BLaER1 (cell line): ENCODE data around the gene ALDH6A1.
A peak's percentile ranks its signal among the peaks of the same experiment; 100 is the strongest.
"Not testable (repeated sequence)": the region's sequence is repeated elsewhere in the genome, so short reads cannot be mapped to it uniquely, and the experiment has no call there.

Experiments used
- H3K27ac ChIP-seq: shearing (Covaris generic); formaldehyde crosslinking; 2 replicates; pipeline ENCODE4 v1.8.1; 2022
- H3K27me3 ChIP-seq: shearing (Covaris generic); formaldehyde crosslinking; 2 replicates; pipeline ENCODE4 v1.8.1; 2022
- H3K36me3 ChIP-seq: shearing (Covaris generic); formaldehyde crosslinking; 2 replicates; pipeline ENCODE4 v1.8.1; 2022
- H3K4me1 ChIP-seq: shearing (Covaris generic); formaldehyde crosslinking; 2 replicates; pipeline ENCODE4 v1.8.1; 2022
- H3K4me2 ChIP-seq: shearing (Covaris generic); formaldehyde crosslinking; 2 replicates; pipeline ENCODE4 v1.8.1; 2022
- H3K4me3 ChIP-seq: shearing (Covaris generic); formaldehyde crosslinking; 2 replicates; pipeline ENCODE4 v1.8.1; 2022
- H3K9ac ChIP-seq: shearing (Covaris generic); formaldehyde crosslinking; 2 replicates; pipeline ENCODE4 v1.8.1; 2022
- H3K9me3 ChIP-seq: shearing (Covaris generic); formaldehyde crosslinking; 2 replicates; pipeline ENCODE4 v1.8.1; 2022
- H4K20me1 ChIP-seq: shearing (Covaris generic); formaldehyde crosslinking; 2 replicates; pipeline ENCODE4 v1.8.1; 2022
- Cebpa-rat ChIP-seq: shearing (Covaris generic); IDR thresholded peaks from 2 replicates; pipeline ENCODE4 v1.8.1; 2022

ALDH6A1 gene

DNA sequence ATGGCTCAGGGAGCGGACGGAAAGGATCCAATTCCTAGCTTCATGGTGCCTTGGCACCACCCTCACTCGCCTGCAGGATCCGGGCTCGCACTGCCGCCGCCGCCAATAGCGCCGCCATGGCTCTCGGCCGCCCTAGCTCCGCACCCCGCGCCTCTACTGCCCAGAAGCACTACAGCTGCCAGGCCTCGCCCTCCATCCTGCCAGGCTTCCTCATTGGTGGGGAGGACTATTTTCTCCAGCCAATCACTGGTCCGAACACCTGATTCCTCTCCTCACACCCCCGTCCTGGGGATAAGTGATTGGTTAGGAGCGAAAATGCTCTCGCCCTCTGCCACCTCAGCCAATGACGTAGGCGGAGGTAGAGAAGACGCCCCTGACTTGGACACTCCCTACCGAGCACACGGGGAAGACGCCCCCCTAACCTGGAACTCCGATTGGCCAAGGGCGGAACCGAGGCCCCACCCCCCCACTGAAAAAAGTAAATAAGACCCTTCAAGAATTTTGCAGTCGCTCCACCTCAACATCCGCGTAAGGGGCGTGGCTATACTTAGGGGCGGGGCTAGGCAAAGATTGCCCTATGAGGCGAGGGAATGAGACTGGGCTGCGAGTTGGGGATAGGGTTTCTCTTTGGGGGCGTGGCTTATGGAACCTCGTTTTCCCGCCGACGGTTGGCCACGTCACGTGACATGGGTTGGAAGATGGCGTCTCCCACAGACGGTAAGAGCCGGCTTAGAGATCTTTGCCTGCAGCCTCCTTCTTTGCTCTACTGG is at the start of gene ALDH6A1, which contains the start of gene LIN52:
TSS of gene ALDH6A1 (minus strand) at position 177 of the 770 bp plus-strand sequence. CDS start at position 118, 59 bp downstream.
TSS of gene LIN52 (plus strand) at position 680 of the 770 bp plus-strand sequence. CDS start at position 699, 19 bp downstream.
- Histone ChIP-seq H3K27ac (peak within 1 kb of the TSS; percentile 84), H3K4me3 (peak within 1 kb of the TSS; percentile 87), H3K27me3 (no peaks in the 10 kb centered on the region), H3K4me2 (peak within 1 kb of the TSS; percentile 99), H4K20me1 (no peaks in the 10 kb centered on the region), H3K9me3 (no peaks in the 10 kb centered on the region), H3K4me1 (peaks cover 29% of the 10 kb centered on the region), H3K36me3 (no peaks in the 10 kb centered on the region), H3K9ac (peak within 1 kb of the TSS; percentile 93)
- TF ChIP-seq Cebpa-rat, result no peak

GRCh38 chr14:74127634-74128033 is 43.4 kb upstream of the ALDH6A1 start:
- Histone ChIP-seq H4K20me1 (no peaks in the 10 kb centered on the region), H3K4me1 (no peaks in the 10 kb centered on the region), H3K36me3 (no peaks in the 10 kb centered on the region), H3K27me3 (no peaks in the 10 kb centered on the region), H3K4me3 (no peak overlapping the region), H3K4me2 (no peak overlapping the region), H3K9me3 (peaks cover 5% of the 10 kb centered on the region), H3K9ac (no peak overlapping the region), H3K27ac (no peak overlapping the region)
- TF ChIP-seq Cebpa-rat, result no peak

DNA sequence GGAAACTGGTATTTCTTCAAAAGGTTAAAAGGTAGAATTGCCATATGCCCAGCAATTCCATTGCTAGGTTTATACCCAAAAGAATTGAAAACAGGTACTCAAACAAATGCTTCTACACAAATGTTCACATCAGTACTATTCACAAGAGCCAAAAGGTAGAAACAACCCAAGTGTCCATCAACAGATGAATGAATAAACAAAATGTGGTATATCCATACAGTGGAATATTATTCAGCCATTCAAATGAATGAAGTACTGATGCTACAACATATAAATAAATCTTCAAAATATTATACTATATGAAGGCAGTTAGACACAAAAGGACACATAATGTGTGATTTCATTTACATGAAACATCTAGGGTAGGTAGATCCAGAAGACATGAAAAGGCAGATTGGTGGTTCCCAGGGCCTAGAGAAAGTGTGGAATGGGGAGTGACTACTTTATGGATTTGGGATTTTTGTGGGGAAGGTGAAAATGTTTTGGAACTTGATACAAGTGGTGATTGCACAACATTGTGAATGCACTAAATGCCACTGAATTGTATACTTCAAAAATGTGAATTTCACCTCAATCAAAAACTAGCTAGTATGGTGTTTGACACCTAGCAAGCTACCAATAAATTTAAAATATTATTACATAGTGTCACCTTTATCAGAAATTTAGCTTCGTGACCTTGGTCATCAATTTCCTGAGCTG is 42.2 kb upstream of the ALDH6A1 start:
- Histone ChIP-seq H3K4me2 (no peak overlapping the region), H3K9ac (no peak overlapping the region), H3K4me1 (no peaks in the 10 kb centered on the region), H3K36me3 (no peaks in the 10 kb centered on the region), H3K4me3 (no peak overlapping the region), H3K9me3 (peaks cover 5% of the 10 kb centered on the region), H4K20me1 (no peaks in the 10 kb centered on the region), H3K27me3 (no peaks in the 10 kb centered on the region), H3K27ac (no peak overlapping the region)
- no peak for TF ChIP-seq Cebpa-rat

- H3K27ac ChIP-seq, H3K27me3 ChIP-seq, H3K4me3 ChIP-seq, H3K9me3 ChIP-seq, H4K20me1 ChIP-seq, H3K4me2 ChIP-seq, H3K4me1 ChIP-seq, H3K36me3 ChIP-seq, H3K9ac ChIP-seq: not testable (repeated sequence)
Measured at GRCh38 chr14:74125487-74125886, 41.2 kb upstream of the ALDH6A1 start.

DNA sequence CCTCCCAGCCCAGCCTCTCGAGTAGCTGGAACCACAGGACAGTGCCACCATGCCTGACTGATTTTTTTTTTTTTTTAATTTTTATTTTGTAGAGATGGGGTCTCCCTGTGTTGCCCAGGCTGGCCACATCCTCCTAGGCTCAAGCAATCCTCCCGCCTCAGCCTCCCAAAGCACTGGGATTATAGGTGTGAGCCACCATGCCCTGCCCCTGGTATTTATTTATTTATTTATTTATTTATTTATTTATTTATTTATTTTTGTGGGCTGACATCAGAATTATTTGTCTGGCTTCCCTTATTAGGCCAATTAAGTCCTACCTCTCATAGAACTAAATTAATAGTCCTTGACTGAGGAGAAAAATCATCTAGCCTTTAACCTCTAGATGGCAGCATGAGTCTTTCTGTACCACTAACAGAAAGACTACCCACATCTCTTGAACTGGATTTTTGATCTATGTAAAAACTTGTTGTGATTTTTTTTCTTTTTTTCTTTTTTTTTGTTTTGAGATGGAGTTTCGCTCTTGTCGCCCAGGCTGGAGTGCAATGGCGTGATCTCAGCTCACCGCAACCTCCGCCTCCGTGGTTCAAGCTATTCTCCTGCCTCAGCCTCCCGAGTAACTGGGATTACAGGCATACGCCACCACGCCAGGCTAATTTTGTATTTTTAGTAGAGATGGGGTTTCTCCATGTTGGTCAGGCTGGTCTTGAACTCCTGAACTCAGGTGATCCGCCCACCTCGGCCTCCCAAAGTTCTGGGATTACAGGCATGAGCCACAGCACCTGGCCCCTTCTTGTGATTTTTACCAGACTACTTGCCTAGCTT is 27.4 kb upstream of the ALDH6A1 start:
- not testable (repeated sequence) for H3K4me3 ChIP-seq, H3K4me2 ChIP-seq, H3K27ac ChIP-seq, H3K9me3 ChIP-seq, H3K27me3 ChIP-seq, H3K4me1 ChIP-seq, H4K20me1 ChIP-seq, H3K9ac ChIP-seq
- H3K36me3 ChIP-seq, result peaks cover 14% of the 10 kb centered on the region

DNA sequence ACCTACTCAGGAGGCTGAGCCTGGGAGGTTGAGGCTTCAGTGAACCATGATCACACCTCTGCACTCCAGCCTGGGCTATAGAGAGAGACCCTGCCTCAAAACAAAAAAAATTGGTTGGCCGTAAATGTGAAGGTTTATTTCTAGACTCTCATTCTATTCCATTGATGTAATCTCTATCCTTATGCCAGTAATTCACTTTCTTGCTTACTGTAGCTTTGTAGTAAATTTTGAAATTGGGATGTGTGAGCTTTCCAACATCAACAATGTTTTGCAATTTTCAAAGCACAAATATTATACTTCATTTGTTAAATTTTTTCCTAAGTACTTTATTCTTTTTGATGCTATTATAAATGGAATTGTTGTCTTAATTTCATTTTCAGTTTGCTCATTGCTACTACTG is 25.1 kb upstream of the ALDH6A1 start:
- H3K27me3 ChIP-seq, result no peaks in the 10 kb centered on the region
- no peaks in the 10 kb centered on the region for H3K9me3 ChIP-seq
- no peak overlapping the region for H3K27ac ChIP-seq
- H3K4me1 ChIP-seq, result no peaks in the 10 kb centered on the region
- TF ChIP-seq Cebpa-rat, result no peak
- no peak overlapping the region for H3K4me3 ChIP-seq
- H4K20me1 ChIP-seq, result no peaks in the 10 kb centered on the region
- peaks cover 25% of the 10 kb centered on the region for H3K36me3 ChIP-seq
- H3K9ac ChIP-seq, result no peak overlapping the region
- H3K4me2 ChIP-seq, result no peak overlapping the region

DNA sequence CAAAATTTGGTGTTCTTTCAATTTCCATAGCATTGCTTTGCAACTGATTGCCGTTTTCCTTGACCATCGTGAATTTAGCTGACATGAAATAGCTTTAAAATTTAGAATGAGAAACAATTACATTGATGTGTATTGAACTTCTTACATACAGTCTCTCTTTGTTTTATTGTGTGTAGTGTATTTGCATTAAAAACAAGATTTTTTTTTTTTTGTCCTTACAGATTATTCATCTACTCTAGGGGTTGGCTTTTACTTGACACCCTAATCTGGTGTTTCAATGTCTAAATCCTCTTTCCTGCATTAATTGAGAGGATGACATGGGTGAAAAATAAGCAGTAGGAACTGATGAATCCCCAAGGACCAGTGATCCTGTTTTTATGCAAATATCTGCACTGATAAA is 21.1 kb upstream of the ALDH6A1 start:
- H3K4me3 ChIP-seq, result no peak overlapping the region
- no peak overlapping the region for H3K9ac ChIP-seq
- H3K4me1 ChIP-seq, result no peaks in the 10 kb centered on the region
- no peaks in the 10 kb centered on the region for H4K20me1 ChIP-seq
- no peak overlapping the region for H3K4me2 ChIP-seq
- no peak overlapping the region for H3K27ac ChIP-seq
- H3K36me3 ChIP-seq, result peaks cover 40% of the 10 kb centered on the region
- H3K27me3 ChIP-seq, result no peaks in the 10 kb centered on the region
- no peak for TF ChIP-seq Cebpa-rat
- no peaks in the 10 kb centered on the region for H3K9me3 ChIP-seq

- Histone ChIP-seq H3K27ac (no peak overlapping the region), H3K9ac (no peak overlapping the region), H3K4me1 (peaks cover 14% of the 10 kb centered on the region), H3K36me3 (peaks cover 33% of the 10 kb centered on the region), H3K9me3 (no peaks in the 10 kb centered on the region), H3K27me3 (no peaks in the 10 kb centered on the region), H3K4me3 (no peak overlapping the region), H3K4me2 (no peak overlapping the region), H4K20me1 (no peaks in the 10 kb centered on the region)
- TF ChIP-seq Cebpa-rat, result no peak
Measured at GRCh38 chr14:74089251-74090020, 5.2 kb upstream of the ALDH6A1 start.

GRCh38 chr14:74085828-74086227 is 1.6 kb upstream of the ALDH6A1 start:
- Histone ChIP-seq H3K4me3 (peak overlapping the region; percentile 87), H3K4me1 (peaks cover 29% of the 10 kb centered on the region), H3K27me3 (no peaks in the 10 kb centered on the region), H3K27ac (no peak overlapping the region), H3K9me3 (no peaks in the 10 kb centered on the region), H3K9ac (peak overlapping the region; percentile 93; the same call in 1 of the 2 replicates), H3K36me3 (peaks cover 3% of the 10 kb centered on the region; the same call in 1 of the 2 replicates), H4K20me1 (no peaks in the 10 kb centered on the region), H3K4me2 (peak overlapping the region; percentile 96)
- no peak for TF ChIP-seq Cebpa-rat
